WTC11 (cell line): ENCODE data around the gene C19orf25.

ENCODE experiments used
- ATF6 ChIP-seq: sonication (generic); formaldehyde crosslinking; IDR thresholded peaks from 2 replicates; pipeline ENCODE4 v1.8.1; 2023; ENCODE audit warnings: mild to moderate bottlenecking, missing genetic modification reagents
- CREB1 ChIP-seq: sonication (generic); formaldehyde crosslinking; IDR thresholded peaks from 2 replicates; pipeline ENCODE4 v1.8.0; 2023; ENCODE audit warnings: mild to moderate bottlenecking, missing genetic modification reagents
- CTCF ChIP-seq: fragments of 200-600 bp; IDR thresholded peaks from 2 replicates; pipeline ENCODE4 v1.8.0; 2022; ENCODE audit warnings: antibody characterized with exemption
- FOXP4 ChIP-seq: sonication (generic); formaldehyde crosslinking; IDR thresholded peaks from 2 replicates; pipeline ENCODE4 v1.8.0; 2022; ENCODE audit warnings: mild to moderate bottlenecking, missing genetic modification reagents
- GTF2I ChIP-seq: fragments of 250-450 bp; sonication (Bioruptor Pico); conservative IDR thresholded peaks from 2 replicates; pipeline ENCODE4 v1.4.0; 2021; ENCODE audit warnings: mild to moderate bottlenecking
- PRDM15 ChIP-seq: sonication (generic); formaldehyde crosslinking; IDR thresholded peaks from 2 replicates; pipeline ENCODE4 v1.8.0; 2022; ENCODE audit warnings: missing genetic modification reagents

- TF ChIP-seq CTCF (no peak), GTF2I (no peak), ATF6 (CRISPR knock-in tag) (no peak), PRDM15 (CRISPR knock-in tag) (no peak), CREB1 (CRISPR knock-in tag) (no peak), FOXP4 (CRISPR knock-in tag) (no peak)
These were observed 13.0 kb downstream of the C19orf25 start for GRCh38 chr19:1466018-1466460.
